ENCODE results near the gene IL31.

The IL31 gene

GRCh38 chr12:122187466-122187865, 13.4 kb upstream of the IL31 start:
- POLR2A ChIA-PET = no interaction called here
- H3K36me3 ChIP-seq (ENCODE audit: control insufficient read depth in 2 of 2, insufficient read depth in 1 of 2, low read length in 2 of 2) = no peaks in the 10 kb centered on the region
- CTCF ChIA-PET = interaction anchor here (2.3 kb wide), 1 partner anchor 133 kb away, joined by 8 read pairs; no protein-coding TSS in a partner anchor

GRCh38 chr12:122185494-122186082, 11.6 kb upstream of the IL31 start:
- Histone ChIP-seq H3K9me3 (ENCODE audit: control insufficient read depth, insufficient read depth, low read depth, low read length) (no peaks in the 10 kb centered on the region), H3K4me3 (ENCODE audit: low read depth, low read length) (no peak overlapping the region), H3K36me3 (ENCODE audit: control insufficient read depth in 2 of 2, insufficient read depth in 1 of 2, low read length in 2 of 2) (no peaks in the 10 kb centered on the region), H3K4me1 (ENCODE audit: control insufficient read depth, insufficient read depth, low read length) (no peaks in the 10 kb centered on the region), H3K27ac (ENCODE audit: extremely low read depth, low read depth, low read length) (no peak overlapping the region)
- CTCF ChIA-PET = no interaction called here
- POLR2A ChIA-PET = no interaction called here
- TF ChIP-seq ZNF837 (tag by site-specific recombination; IDR thresholded peaks at IDR 0.05) = no peak
- TF ChIP-seq, protein P1, sequence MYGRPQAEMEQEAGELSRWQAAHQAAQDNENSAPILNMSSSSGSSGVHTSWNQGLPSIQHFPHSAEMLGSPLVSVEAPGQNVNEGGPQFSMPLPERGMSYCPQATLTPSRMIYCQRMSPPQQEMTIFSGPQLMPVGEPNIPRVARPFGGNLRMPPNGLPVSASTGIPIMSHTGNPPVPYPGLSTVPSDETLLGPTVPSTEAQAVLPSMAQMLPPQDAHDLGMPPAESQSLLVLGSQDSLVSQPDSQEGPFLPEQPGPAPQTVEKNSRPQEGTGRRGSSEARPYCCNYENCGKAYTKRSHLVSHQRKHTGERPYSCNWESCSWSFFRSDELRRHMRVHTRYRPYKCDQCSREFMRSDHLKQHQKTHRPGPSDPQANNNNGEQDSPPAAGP (tag by site-specific recombination; IDR thresholded peaks at IDR 0.05) = no peak
- TF ChIP-seq KLF10 (tag by site-specific recombination; IDR thresholded peaks at IDR 0.05) = no peak
- TF ChIP-seq ZNF660 (tag by site-specific recombination; IDR thresholded peaks at IDR 0.05) = no peak

More at GRCh38 chr12:122187466-122187865, 13.4 kb upstream of the IL31 start:
- Histone ChIP-seq H3K9me3 (ENCODE audit: control insufficient read depth, insufficient read depth, low read depth, low read length) (no peaks in the 10 kb centered on the region), H3K4me3 (ENCODE audit: low read depth, low read length) (no peak overlapping the region), H3K4me1 (ENCODE audit: control insufficient read depth, insufficient read depth, low read length) (no peaks in the 10 kb centered on the region), H3K27ac (ENCODE audit: extremely low read depth, low read depth, low read length) (no peak overlapping the region)
- TF ChIP-seq ZSCAN18 (tag by site-specific recombination; IDR thresholded peaks at IDR 0.05) (no peak), KLF9 (tag by site-specific recombination; IDR thresholded peaks at IDR 0.05; ENCODE audit: low read depth) (no peak), ZNF174 (tag by site-specific recombination; IDR thresholded peaks at IDR 0.05) (no peak)

DNA sequence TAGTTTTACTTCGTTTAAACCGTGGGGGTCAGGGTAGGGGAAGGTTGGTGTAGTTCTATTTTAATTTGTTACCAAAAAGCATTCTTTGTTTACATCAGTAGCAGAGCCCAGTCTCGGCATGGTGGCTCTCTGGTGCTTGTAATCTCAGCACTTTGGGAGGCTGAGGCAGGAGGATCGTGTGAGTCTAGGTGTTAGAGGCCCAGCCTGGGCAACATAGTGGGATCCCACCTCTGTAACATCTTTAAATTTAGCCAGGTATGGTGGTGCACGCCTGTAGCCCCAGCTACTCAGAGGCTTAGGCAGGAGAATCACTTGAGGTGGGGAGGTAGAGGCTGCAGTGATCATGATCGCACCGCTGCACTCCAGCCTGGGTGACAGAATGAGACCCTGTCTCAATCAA, 11.1 kb upstream of the IL31 start:
- ChIA-PET CTCF (no interaction called here), POLR2A (no interaction called here)

GRCh38 chr12:122184517-122184916, 10.5 kb upstream of the IL31 start:
- H3K4me3 ChIP-seq (ENCODE audit: low read depth, low read length) = no peak overlapping the region
- H3K27ac ChIP-seq (ENCODE audit: extremely low read depth, low read depth, low read length) = no peak overlapping the region
- CTCF ChIA-PET = no interaction called here
- no peaks in the 10 kb centered on the region for H3K4me1 ChIP-seq (ENCODE audit: control insufficient read depth, insufficient read depth, low read length)
- H3K9me3 ChIP-seq (ENCODE audit: control insufficient read depth, insufficient read depth, low read depth, low read length) = no peaks in the 10 kb centered on the region
- H3K36me3 ChIP-seq (ENCODE audit: control insufficient read depth in 2 of 2, insufficient read depth in 1 of 2, low read length in 2 of 2) = no peaks in the 10 kb centered on the region
- POLR2A ChIA-PET = no interaction called here
- TF ChIP-seq SCRT1 (tag by site-specific recombination; IDR thresholded peaks at IDR 0.05; ENCODE audit: borderline replicate concordance) (no peak), ZNF175 (tag by site-specific recombination; IDR thresholded peaks at IDR 0.05) (no peak), GLIS1 (tag by site-specific recombination; IDR thresholded peaks at IDR 0.05) (no peak), ZNF548 (tag by site-specific recombination; IDR thresholded peaks at IDR 0.05) (no peak), ZNF114 (tag by site-specific recombination; IDR thresholded peaks at IDR 0.05) (no peak), ZIC2 (tag by site-specific recombination; IDR thresholded peaks at IDR 0.05) (no peak), SP2 (tag by site-specific recombination; IDR thresholded peaks at IDR 0.05) (no peak), PRDM4 (tag by site-specific recombination; IDR thresholded peaks at IDR 0.05) (no peak), ZNF354C (tag by site-specific recombination; IDR thresholded peaks at IDR 0.05; ENCODE audit: borderline replicate concordance, low read depth) (no peak), ZNF747 (tag by site-specific recombination; IDR thresholded peaks at IDR 0.05) (no peak)
- TF ChIP-seq, protein P2, sequence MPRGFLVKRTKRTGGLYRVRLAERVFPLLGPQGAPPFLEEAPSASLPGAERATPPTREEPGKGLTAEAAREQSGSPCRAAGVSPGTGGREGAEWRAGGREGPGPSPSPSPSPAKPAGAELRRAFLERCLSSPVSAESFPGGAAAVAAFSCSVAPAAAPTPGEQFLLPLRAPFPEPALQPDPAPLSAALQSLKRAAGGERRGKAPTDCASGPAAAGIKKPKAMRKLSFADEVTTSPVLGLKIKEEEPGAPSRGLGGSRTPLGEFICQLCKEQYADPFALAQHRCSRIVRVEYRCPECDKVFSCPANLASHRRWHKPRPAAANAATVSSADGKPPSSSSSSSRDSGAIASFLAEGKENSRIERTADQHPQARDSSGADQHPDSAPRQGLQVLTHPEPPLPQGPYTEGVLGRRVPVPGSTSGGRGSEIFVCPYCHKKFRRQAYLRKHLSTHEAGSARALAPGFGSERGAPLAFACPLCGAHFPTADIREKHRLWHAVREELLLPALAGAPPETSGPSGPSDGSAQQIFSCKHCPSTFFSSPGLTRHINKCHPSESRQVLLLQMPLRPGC (tag by site-specific recombination; IDR thresholded peaks at IDR 0.05) = no peak
- TF ChIP-seq, protein P3, sequence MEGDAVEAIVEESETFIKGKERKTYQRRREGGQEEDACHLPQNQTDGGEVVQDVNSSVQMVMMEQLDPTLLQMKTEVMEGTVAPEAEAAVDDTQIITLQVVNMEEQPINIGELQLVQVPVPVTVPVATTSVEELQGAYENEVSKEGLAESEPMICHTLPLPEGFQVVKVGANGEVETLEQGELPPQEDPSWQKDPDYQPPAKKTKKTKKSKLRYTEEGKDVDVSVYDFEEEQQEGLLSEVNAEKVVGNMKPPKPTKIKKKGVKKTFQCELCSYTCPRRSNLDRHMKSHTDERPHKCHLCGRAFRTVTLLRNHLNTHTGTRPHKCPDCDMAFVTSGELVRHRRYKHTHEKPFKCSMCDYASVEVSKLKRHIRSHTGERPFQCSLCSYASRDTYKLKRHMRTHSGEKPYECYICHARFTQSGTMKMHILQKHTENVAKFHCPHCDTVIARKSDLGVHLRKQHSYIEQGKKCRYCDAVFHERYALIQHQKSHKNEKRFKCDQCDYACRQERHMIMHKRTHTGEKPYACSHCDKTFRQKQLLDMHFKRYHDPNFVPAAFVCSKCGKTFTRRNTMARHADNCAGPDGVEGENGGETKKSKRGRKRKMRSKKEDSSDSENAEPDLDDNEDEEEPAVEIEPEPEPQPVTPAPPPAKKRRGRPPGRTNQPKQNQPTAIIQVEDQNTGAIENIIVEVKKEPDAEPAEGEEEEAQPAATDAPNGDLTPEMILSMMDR (tag by site-specific recombination; IDR thresholded peaks at IDR 0.05) = no peak

More for the DNA sequence above, 11.1 kb upstream of the IL31 start:
- H3K4me3 ChIP-seq (ENCODE audit: low read depth, low read length) = no peak overlapping the region
- no peaks in the 10 kb centered on the region for H3K36me3 ChIP-seq (ENCODE audit: control insufficient read depth in 2 of 2, insufficient read depth in 1 of 2, low read length in 2 of 2)
- H3K9me3 ChIP-seq (ENCODE audit: control insufficient read depth, insufficient read depth, low read depth, low read length) = no peaks in the 10 kb centered on the region
- TF ChIP-seq ZBTB21 (tag by site-specific recombination; IDR thresholded peaks at IDR 0.05) = no peak
- no peak for TF ChIP-seq ZNF654 (tag by site-specific recombination; IDR thresholded peaks at IDR 0.05; ENCODE audit: low read depth)
- no peak for TF ChIP-seq ZNF521 (tag by site-specific recombination; IDR thresholded peaks at IDR 0.05)
- TF ChIP-seq YY1 (tag by site-specific recombination; IDR thresholded peaks at IDR 0.05) = no peak
- no peak for TF ChIP-seq ZNF391 (tag by site-specific recombination; IDR thresholded peaks at IDR 0.05; ENCODE audit: borderline replicate concordance, low read depth)
- peak; percentile 82 for TF ChIP-seq ZNF121 (tag by site-specific recombination; IDR thresholded peaks at IDR 0.05)
- no peak overlapping the region for H3K27ac ChIP-seq (ENCODE audit: extremely low read depth, low read depth, low read length)
- H3K4me1 ChIP-seq (ENCODE audit: control insufficient read depth, insufficient read depth, low read length) = no peaks in the 10 kb centered on the region
